ENCODE measurements around the gene CEP70.

Gene CEP70

GRCh38 chr3:138469874-138470273 is 124.2 kb downstream of the CEP70 start:
- Histone ChIP-seq H3K27ac (replicated peaks) (no peak overlapping the region), H3K4me3 (replicated peaks; ENCODE audit: insufficient read depth, low read length) (no peak overlapping the region), H3K27me3 (ENCODE audit: insufficient read depth, poor library complexity, severe bottlenecking) (peaks cover 6% of the 10 kb centered on the region)
- TF ChIP-seq GABPA (IDR thresholded peaks at IDR 0.05; ENCODE audit: low read depth) = no peak
- no peak for TF ChIP-seq CTCF (IDR thresholded peaks at IDR 0.05; ENCODE audit: insufficient read depth, low read length)
- no peak for TF ChIP-seq SPI1 (IDR thresholded peaks at IDR 0.05; ENCODE audit: borderline replicate concordance, low read depth)
- TF ChIP-seq, protein P1, sequence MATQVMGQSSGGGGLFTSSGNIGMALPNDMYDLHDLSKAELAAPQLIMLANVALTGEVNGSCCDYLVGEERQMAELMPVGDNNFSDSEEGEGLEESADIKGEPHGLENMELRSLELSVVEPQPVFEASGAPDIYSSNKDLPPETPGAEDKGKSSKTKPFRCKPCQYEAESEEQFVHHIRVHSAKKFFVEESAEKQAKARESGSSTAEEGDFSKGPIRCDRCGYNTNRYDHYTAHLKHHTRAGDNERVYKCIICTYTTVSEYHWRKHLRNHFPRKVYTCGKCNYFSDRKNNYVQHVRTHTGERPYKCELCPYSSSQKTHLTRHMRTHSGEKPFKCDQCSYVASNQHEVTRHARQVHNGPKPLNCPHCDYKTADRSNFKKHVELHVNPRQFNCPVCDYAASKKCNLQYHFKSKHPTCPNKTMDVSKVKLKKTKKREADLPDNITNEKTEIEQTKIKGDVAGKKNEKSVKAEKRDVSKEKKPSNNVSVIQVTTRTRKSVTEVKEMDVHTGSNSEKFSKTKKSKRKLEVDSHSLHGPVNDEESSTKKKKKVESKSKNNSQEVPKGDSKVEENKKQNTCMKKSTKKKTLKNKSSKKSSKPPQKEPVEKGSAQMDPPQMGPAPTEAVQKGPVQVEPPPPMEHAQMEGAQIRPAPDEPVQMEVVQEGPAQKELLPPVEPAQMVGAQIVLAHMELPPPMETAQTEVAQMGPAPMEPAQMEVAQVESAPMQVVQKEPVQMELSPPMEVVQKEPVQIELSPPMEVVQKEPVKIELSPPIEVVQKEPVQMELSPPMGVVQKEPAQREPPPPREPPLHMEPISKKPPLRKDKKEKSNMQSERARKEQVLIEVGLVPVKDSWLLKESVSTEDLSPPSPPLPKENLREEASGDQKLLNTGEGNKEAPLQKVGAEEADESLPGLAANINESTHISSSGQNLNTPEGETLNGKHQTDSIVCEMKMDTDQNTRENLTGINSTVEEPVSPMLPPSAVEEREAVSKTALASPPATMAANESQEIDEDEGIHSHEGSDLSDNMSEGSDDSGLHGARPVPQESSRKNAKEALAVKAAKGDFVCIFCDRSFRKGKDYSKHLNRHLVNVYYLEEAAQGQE (IDR thresholded peaks at IDR 0.05; ENCODE audit: insufficient replicate concordance, low read depth) = no peak
- no peak for TF ChIP-seq POLR2AphosphoS5 (IDR thresholded peaks at IDR 0.05; ENCODE audit: low read depth)
- no peak for DNase-seq (ENCODE audit: low read depth in 1 of 2, low spot score in 1 of 2)

GRCh38 chr3:138468886-138469285 is 125.2 kb downstream of the CEP70 start:
- DNase-seq (ENCODE audit: low read depth in 1 of 2, low spot score in 1 of 2) = no peak
- H3K27ac ChIP-seq (replicated peaks) = no peak overlapping the region
- peaks cover 6% of the 10 kb centered on the region for H3K27me3 ChIP-seq (ENCODE audit: insufficient read depth, poor library complexity, severe bottlenecking)
- H3K4me3 ChIP-seq (replicated peaks; ENCODE audit: insufficient read depth, low read length) = no peak overlapping the region
- TF ChIP-seq, protein P1 (IDR thresholded peaks at IDR 0.05; ENCODE audit: insufficient replicate concordance, low read depth) = no peak
- TF ChIP-seq CTCF (IDR thresholded peaks at IDR 0.05; ENCODE audit: insufficient read depth, low read length) (no peak), POLR2AphosphoS5 (IDR thresholded peaks at IDR 0.05; ENCODE audit: low read depth) (no peak), GABPA (IDR thresholded peaks at IDR 0.05; ENCODE audit: low read depth) (no peak), SPI1 (IDR thresholded peaks at IDR 0.05; ENCODE audit: borderline replicate concordance, low read depth) (no peak)

- H3K27ac ChIP-seq (replicated peaks) = no peak overlapping the region
- H3K27me3 ChIP-seq (ENCODE audit: insufficient read depth, poor library complexity, severe bottlenecking) = peaks cover 6% of the 10 kb centered on the region
- no peak for DNase-seq (ENCODE audit: low read depth in 1 of 2, low spot score in 1 of 2)
- H3K4me3 ChIP-seq (replicated peaks; ENCODE audit: insufficient read depth, low read length) = no peak overlapping the region
- no peak for TF ChIP-seq GABPA (IDR thresholded peaks at IDR 0.05; ENCODE audit: low read depth)
- no peak for TF ChIP-seq CTCF (IDR thresholded peaks at IDR 0.05; ENCODE audit: insufficient read depth, low read length)
- TF ChIP-seq, protein P1 (IDR thresholded peaks at IDR 0.05; ENCODE audit: insufficient replicate concordance, low read depth) = no peak
- TF ChIP-seq POLR2AphosphoS5 (IDR thresholded peaks at IDR 0.05; ENCODE audit: low read depth) = no peak
- no peak for TF ChIP-seq SPI1 (IDR thresholded peaks at IDR 0.05; ENCODE audit: borderline replicate concordance, low read depth)
These were observed 125.6 kb downstream of the CEP70 start for GRCh38 chr3:138468451-138468850.
